Keratinocyte (primary cell): ENCODE results near the gene ERICH6B.

Experiments
- CTCF ChIP-seq, 3 experiments: IDR thresholded peaks in 1 of 3; conservative IDR thresholded peaks in 1 of 3; optimal IDR thresholded peaks in 1 of 3; 2 replicates in 2 of 3; 3 replicates in 1 of 3; pipeline versions ENCODE3 to v1.5.1; 2011; ENCODE audit warnings: low read length in 3 of 3, mild to moderate bottlenecking in 3 of 3, moderate library complexity in 2 of 3, control low read depth in 1 of 3, inconsistent platforms in 1 of 3; ENCODE audit not compliant: insufficient read depth in 2 of 3; ENCODE audit errors: extremely low read depth in 1 of 3
- EZH2 ChIP-seq: IDR thresholded peaks from one replicate; pipeline ENCODE4 v1.6.1; 2012; ENCODE audit warnings: inconsistent platforms, mild to moderate bottlenecking, low read length, moderate library complexity

- TF ChIP-seq CTCF (optimal IDR thresholded peaks at IDR 0.05 in 1 of 3, IDR thresholded peaks at IDR 0.05 in 1 of 3, conservative IDR thresholded peaks at IDR 0.05 in 1 of 3; ENCODE audit: extremely low read depth in 1 of 3, insufficient read depth in 2 of 3, low read length in 3 of 3): no peak
- TF ChIP-seq EZH2: no peak
These were observed 93.0 kb downstream of the ERICH6B start for GRCh38 chr13:45522571-45522970.
